ENCODE measurements around the gene DIDO1. TPM values are rescaled to one million over a fixed set of nuclear protein-coding genes. Genes with fewer than 3 reads are reported as not detected.

Gene DIDO1
- total and polyA plus RNA-seq, 9 of the 15 experiments (the other 6 are each of a cell fraction or from before 2014, with no cell fraction given) = 4.4 to 46.8 (median 31.2) TPM

GRCh38 chr20:62925420-62926228 lies 681 bp downstream of the DIDO1 start:
- peak overlapping the region; percentile 88 for H3K27ac ChIP-seq (ENCODE audit: extremely low read depth, low read depth, low read length)
- whole genome bisulfite sequencing (ENCODE audit: insufficient coverage, low coverage, missing lambda C conversion rate) = 2% methylated on average over 51 of the region's 63 CpGs
- intact Hi-C loops (cut with micrococcal nuclease) = loop anchor here (1.0 kb wide), 1 partner anchor 12 kb away; no protein-coding TSS in a partner anchor
- H3K9ac ChIP-seq (ENCODE audit: insufficient read depth in 1 of 2, low read depth in 2 of 2, low read length in 2 of 2) = peak overlapping the region; percentile 90 to 95
- H2AFZ ChIP-seq (ENCODE audit: low read depth, low read length) = peak overlapping the region; percentile 49; the same call in 1 of the 2 replicates
- H4K20me1 ChIP-seq (replicated peaks; ENCODE audit: control insufficient read depth, insufficient read depth, low read length) = peaks cover 73% of the 10 kb centered on the region
- peak; percentile 56 for FAIRE-seq
- ATAC-seq = peak; percentile 19
- H3K27me3 ChIP-seq (ENCODE audit: control insufficient read depth in 2 of 2, insufficient read depth in 2 of 2, low read length in 2 of 2) = no peaks in the 10 kb centered on the region
- H3K79me2 ChIP-seq (ENCODE audit: control insufficient read depth, insufficient read depth, low read length) = peaks cover 99% of the 10 kb centered on the region
- H3K4me1 ChIP-seq (replicated peaks in 1 of 2; ENCODE audit: control insufficient read depth in 2 of 2, insufficient read depth in 2 of 2, low read length in 2 of 2) = peaks cover 42 to 48% of the 10 kb centered on the region in 2 experiments; a peak in 4 of 5 replicates
- TSS peak; percentile 44 for BruUV-seq (replicated peaks)
- H3K9me1 ChIP-seq (ENCODE audit: control insufficient read depth, insufficient read depth, low read length) = peaks cover 7% of the 10 kb centered on the region
- H3K4me2 ChIP-seq (ENCODE audit: insufficient read depth, low read length) = peak overlapping the region; percentile 97
- peak in 2 of 4 experiments; percentile 41 to 61 for DNase-seq (ENCODE audit: extremely low read depth in 1 of 4, low spot score in 3 of 4)
- H3K4me3 ChIP-seq = peak overlapping the region; percentile 70
- CTCF ChIA-PET (ENCODE audit: low intra/inter-chr PET ratio) = no interaction called here
- no peaks in the 10 kb centered on the region for H3K9me3 ChIP-seq (replicated peaks; ENCODE audit: control insufficient read depth, insufficient read depth, low read depth, low read length)
- POLR2A ChIA-PET = interaction anchor here (0.7 to 5.1 kb wide), 7 partner anchors 10 to 318 kb away, joined by 3 to 64 read pairs (median 4); partner anchors contain the start of gene GID8
- H3K36me3 ChIP-seq (ENCODE audit: control insufficient read depth, insufficient read depth, low read length) = peaks cover 32% of the 10 kb centered on the region; the same call in 2 of the 3 replicates
- in situ Hi-C loops (cut with MboI) = no loop called here
- TF ChIP-seq HNRNPL (IDR thresholded peaks at IDR 0.05; ENCODE audit: low read depth, low read length) (no peak), ZNF23 (CRISPR knock-in tag; IDR thresholded peaks at IDR 0.05) (no peak), ZKSCAN8 (CRISPR knock-in tag; IDR thresholded peaks at IDR 0.05) (no peak), ZNF217 (CRISPR knock-in tag; IDR thresholded peaks at IDR 0.05) (no peak), SMAD3 (CRISPR knock-in tag; conservative IDR thresholded peaks at IDR 0.05) (no peak), CHD2 (IDR thresholded peaks at IDR 0.05; ENCODE audit: low read depth, low read length) (peak; percentile 16; the same call in 1 of the 2 replicates), POLR2G (IDR thresholded peaks at IDR 0.05; ENCODE audit: low read depth, low read length) (peak; percentile 87), CREB3 (tag; conservative IDR thresholded peaks at IDR 0.05; ENCODE audit: low read depth) (no peak), EHMT2 (IDR thresholded peaks at IDR 0.05) (no peak), CREB1 (IDR thresholded peaks at IDR 0.05) (no peak), CREB1 (CRISPR knock-in tag; IDR thresholded peaks at IDR 0.05) (no peak), MAZ (CRISPR knock-in tag; conservative IDR thresholded peaks at IDR 0.05 in 1 of 2, IDR thresholded peaks at IDR 0.05 in 1 of 2) (0 out of 4 replicates have a peak, but pooled peaks of 1 of the 2 experiments have one; percentile 18), HSF4 (CRISPR knock-in tag; IDR thresholded peaks at IDR 0.05; ENCODE audit: borderline replicate concordance) (no peak), NR2C2 (CRISPR knock-in tag; IDR thresholded peaks at IDR 0.05) (0 out of 2 replicates have a peak, but pooled peaks have one; percentile 4), NR2C2 (tag; IDR thresholded peaks at IDR 0.05) (peak; percentile 24; the same call in 1 of the 2 replicates), FOXK1 (CRISPR knock-in tag; IDR thresholded peaks at IDR 0.05; ENCODE audit: borderline replicate concordance) (no peak), ELF1 (tag; IDR thresholded peaks at IDR 0.05) (peak; percentile 68)
- TF ChIP-seq, protein P1, sequence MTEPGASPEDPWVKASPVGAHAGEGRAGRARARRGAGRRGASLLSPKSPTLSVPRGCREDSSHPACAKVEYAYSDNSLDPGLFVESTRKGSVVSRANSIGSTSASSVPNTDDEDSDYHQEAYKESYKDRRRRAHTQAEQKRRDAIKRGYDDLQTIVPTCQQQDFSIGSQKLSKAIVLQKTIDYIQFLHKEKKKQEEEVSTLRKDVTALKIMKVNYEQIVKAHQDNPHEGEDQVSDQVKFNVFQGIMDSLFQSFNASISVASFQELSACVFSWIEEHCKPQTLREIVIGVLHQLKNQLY (CRISPR knock-in tag; conservative IDR thresholded peaks at IDR 0.05) = no peak
- TF ChIP-seq, protein P2, sequence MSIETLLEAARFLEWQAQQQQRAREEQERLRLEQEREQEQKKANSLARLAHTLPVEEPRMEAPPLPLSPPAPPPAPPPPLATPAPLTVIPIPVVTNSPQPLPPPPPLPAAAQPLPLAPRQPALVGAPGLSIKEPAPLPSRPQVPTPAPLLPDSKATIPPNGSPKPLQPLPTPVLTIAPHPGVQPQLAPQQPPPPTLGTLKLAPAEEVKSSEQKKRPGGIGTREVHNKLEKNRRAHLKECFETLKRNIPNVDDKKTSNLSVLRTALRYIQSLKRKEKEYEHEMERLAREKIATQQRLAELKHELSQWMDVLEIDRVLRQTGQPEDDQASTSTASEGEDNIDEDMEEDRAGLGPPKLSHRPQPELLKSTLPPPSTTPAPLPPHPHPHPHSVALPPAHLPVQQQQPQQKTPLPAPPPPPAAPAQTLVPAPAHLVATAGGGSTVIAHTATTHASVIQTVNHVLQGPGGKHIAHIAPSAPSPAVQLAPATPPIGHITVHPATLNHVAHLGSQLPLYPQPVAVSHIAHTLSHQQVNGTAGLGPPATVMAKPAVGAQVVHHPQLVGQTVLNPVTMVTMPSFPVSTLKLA (conservative IDR thresholded peaks at IDR 0.05) = peak in 1 of 2 experiments; percentile 36; a peak in 1 of 4 replicates

Measured in K562 (cell line).